ENCODE measurements around the gene GNG12.

- TF ChIP-seq CTCF (IDR thresholded peaks at IDR 0.05; ENCODE audit: low read depth, low read length) (no peak), MAX (IDR thresholded peaks at IDR 0.05; ENCODE audit: low read depth, low read length) (no peak), POLR2A (IDR thresholded peaks at IDR 0.05; ENCODE audit: extremely low read depth, insufficient read length) (no peak)
Measured at GRCh38 chr1:67771152-67771551, 62.1 kb downstream of the GNG12 start.

All from NB4 (cell line).